Measurements from ENCODE around the gene HECTD4.

The HECTD4 gene

DNA sequence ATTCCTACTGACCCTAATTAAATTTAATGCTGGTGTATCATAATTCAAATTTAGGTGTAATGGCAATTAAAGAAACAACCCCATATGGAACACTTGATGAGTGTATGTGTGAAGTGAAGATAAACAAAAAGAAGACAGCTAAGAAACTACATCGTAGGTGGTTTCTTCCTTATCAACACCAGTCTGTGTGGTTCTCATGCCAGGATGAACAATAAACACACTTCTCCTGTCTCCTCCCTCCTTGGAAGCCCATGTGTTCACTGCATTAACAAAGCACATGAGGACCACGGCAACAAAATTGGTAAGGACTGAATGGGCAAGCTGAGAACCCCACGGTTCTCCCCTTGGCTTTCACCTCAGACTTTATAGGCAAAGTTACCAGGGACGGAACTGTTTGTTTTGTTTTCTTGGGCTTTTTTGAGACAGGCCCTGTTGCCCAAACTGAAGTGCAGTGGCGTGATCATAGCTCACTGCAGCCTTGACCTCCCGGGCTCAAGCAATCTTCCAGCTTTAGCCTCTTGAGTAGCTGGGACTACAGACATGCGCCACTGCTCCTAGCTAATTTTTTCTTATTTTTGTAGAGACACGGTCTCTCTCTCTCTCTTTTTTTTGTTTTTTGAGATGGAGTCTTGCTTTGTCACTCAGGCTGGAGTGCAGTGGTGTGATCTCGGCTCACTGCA lies 185.9 kb downstream of the HECTD4 start:
- DNase-seq, result no peak

DNA sequence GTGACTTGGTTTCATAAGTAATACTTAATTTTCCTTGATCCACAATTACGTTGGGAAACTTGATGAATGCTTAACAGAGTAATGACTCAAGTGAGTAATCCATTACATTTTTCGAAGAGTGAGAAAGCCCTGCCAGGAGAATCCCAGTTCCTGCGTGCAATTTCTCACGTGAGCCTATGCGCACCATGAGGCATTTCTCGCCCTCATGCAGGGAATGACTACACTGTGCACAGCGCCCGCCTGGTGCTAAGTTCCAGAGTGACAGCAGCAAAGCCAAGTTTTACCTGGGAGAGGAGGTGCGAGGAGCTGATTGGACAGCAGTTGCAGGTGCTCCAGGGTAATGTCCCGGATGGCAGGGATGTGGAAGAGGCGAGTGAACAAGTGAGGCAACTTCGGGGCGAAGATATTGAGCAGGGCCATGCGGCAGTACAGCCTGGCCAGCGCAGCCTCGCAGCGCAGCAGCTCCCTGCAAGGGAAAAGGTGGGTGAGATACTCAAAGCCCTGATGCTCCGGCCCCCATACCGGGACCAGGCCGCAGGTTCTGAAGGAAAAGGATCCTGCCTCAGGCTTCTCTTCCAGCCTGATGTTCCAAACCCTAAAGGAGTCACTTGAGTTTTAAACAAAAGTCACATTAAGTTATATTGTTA lies 187.5 kb downstream of the HECTD4 start:
- DNase-seq, result no peak

GRCh38 chr12:112192475-112192874 lies 189.8 kb downstream of the HECTD4 start:
- no peak for DNase-seq

DNA sequence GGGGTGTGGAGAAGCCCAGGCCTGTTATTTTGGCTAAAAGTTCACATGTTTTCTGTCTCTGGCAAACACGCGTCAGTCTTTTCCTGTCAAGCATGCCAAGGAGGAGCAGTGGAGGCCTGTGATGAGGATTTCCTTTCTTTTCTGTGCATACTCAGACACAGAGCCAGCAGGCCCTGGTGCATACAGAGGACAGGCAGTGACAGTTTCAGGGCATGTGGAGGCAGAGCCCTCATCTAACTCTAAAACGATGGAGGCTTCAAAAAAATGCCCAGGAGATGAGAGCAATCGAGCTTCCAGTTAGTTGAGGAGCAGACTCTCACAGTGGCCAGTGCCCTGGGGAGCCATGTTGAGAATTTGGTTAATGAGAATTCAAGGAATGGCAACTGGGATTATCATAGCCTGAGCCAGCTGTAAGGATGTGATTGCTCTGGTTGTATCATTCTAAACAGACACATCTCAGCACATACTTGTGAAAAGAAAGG lies 190.3 kb downstream of the HECTD4 start:
- no peak for DNase-seq

DNA sequence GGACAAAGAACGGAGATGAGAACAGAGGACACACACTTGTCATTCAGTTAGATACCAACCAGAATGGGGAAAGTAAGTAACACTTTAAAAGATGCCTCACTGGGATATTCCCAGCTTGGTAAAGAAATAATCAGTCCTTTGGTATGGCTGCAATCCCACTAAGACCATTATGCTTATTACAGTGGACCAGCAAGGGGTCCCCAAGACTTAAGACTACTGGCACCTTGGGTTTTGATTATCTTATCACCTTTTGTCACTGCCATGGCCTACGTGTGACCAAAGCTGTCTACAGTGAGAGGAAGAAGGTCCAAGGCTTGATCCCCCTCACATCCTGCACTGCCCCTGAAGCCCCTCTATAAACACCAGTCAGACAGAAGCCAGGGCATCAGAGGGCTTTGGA lies 191.0 kb downstream of the HECTD4 start:
- no peak for DNase-seq

DNA sequence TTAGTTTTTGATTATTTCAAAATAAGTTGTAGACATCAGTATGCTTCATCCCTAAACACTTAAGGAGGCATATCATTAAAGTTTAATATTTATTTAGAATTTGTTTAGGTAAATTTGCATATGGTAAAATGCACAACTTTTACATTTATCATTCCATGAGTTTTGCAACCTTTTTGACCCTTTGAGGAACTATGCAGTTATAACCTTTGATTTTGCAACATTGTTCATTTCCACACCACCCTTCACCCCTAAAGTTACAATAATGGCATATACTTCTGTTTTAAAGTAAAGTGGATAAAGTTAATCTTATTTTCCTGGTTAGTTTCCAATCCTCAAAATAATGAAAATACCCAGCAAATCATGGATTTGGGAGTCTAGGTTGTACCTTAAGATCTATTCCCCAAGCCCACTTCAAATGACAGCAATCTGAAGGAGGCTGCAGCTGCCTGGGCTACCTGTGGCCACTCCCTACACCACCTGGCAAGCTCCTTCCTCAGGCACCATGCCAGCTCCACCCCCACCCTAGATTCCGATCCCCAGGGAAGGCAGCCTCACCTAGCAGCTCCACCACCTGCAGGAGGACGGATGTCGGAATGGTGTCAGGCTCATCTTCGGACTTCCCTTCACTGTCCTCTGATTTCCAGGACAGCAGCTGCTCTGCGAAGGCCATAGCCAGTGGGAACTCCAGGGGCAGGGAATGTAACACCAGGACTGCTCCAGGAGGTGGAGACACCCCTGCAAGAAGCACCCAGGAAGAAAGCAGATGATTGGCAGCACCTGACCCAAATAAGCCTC lies 191.8 kb downstream of the HECTD4 start:
- DNase-seq, result no peak

DNA sequence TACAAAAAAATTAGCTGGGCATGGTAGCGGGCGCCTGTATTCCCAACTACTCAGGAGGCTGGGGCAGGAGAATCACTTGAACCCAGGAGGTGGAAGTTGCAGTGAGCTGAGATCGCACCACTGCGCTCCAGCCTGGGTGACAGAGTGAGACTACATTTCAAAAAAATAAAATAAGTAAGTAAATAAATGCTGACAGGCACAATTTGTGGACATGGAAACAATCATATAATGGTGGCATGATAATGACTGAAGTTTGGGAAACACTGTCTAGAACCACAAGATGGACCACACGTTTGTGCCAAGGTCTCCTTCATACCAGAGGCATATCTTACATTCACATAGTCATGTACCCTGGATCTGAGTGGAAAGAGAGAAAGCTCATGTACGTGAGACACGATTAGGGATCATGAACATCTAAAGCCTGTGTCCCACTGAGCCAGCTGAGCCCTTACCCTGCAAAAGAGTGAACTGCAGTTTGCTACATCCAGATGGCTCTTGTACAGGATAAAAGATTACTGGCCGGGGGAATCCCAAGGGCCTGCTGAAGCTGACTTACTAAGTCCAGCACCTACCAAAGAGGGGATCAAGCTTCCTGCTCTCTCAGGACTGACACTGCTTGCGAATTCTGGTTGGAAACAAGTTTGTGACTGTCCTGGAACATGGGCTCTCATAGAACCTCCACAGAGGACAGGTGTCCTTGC lies 194.0 kb downstream of the HECTD4 start:
- DNase-seq, result no peak

GRCh38 chr12:112185093-112185923 lies 196.9 kb downstream of the HECTD4 start:
- peak; percentile 41 for DNase-seq

- no peak for DNase-seq
Measured at GRCh38 chr12:112184056-112184887, 198.0 kb downstream of the HECTD4 start.

- no peak for DNase-seq
Measured at GRCh38 chr12:112183141-112184021, 198.8 kb downstream of the HECTD4 start.

GRCh38 chr12:112182499-112182898 lies 199.7 kb downstream of the HECTD4 start:
- DNase-seq, result peak; percentile 52

- DNase-seq, result no peak
Measured at GRCh38 chr12:112180422-112180821, 201.8 kb downstream of the HECTD4 start.

DNA sequence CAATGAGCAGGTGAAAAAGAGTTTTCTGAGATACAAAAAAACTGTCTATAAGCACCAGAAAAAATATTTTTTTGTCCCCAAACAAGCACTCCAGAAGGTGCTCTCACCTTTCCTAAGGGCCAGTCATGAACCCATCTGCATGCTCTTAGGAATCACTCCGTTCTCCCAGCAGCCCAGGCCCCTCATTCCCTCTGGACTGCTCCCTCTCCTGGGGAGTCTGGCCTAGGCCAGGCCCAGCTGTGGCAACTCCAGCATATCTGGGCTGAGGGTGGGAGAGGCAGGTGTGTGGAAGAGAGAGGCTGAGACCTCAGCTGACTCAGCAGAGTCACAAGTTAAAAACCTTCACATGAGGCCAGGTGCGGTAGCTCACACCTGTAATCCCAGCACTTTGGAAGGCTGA lies 202.3 kb downstream of the HECTD4 start:
- no peak for DNase-seq

- DNase-seq, result no peak
Measured at GRCh38 chr12:112179341-112179740, 202.9 kb downstream of the HECTD4 start.

- no peak for DNase-seq
Measured at GRCh38 chr12:112178796-112179195, 203.4 kb downstream of the HECTD4 start.

DNA sequence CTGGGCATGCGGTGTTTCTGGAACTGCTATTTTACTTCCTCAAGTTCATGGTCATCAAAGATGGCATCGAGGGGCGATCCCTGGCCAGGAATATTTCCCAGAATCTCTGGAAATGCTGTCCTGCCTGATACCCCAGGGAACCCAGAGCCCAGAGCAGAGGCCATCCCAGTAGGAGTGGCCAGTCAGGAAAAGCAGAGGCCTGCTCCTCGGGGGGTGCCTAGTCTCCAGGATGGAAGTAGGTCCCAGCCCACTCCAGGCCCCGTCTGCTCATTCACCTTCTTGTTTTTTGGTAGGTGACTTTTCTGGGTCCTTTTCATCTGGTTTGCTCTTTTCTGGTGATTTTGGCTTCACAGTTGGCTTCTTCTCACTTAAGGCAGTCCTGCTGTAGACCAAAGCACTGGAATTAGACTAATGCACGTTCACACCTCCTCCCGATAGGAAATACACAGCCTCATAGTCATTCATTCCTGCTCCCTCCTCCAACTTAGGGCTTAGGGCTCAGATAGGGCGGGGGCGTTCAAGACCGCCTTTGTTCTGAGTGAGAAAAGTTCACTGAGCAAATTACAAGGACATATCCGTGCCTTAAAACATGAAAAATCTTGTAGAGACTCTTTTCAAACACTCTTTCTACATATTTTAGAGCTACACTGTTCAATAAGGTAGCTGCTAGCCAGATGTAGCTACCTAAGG lies 205.8 kb downstream of the HECTD4 start:
- no peak for DNase-seq

DNA sequence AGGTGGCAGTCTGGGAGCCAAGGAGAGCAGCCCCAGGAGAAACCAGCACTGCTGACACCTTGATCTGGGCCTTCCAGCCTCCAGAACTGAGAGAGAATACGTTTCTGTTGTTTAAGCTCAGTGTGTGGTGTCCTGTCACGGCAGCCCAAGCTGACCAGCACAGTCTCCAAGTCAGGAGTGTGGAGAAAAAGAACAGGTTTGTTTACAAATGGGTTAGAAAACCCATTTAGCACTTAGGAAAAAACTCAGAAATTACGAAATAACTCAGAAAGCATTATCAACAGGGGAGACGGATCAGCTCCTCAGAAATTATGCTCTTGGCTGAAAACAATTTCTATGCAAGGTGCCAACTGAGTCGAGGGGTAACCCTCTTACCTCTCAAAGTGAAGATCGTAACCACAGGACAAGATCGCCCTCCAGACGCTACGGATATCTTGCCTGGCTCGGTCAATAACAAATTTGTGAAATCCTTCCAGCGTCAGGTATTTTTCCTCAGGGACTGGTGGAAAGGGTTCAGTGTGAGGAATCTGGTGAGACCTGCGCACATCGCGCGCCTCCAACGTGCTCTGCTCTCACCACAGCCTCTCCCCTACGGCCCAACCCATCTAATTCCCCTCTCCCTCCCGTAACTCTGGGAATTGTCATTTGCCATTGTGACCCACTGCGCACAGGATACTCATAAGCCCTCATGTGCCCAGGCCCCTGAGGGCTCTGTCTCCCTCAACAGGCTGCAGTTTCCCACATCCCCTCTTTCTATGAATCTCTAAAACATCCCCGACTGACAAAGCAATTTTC lies 206.7 kb downstream of the HECTD4 start:
- no peak for DNase-seq

GRCh38 chr12:112172556-112173324 lies 209.5 kb downstream of the HECTD4 start:
- DNase-seq, result no peak

All from femur (tissue), 1 donor.